ENCODE data around the gene THSD4.

DNA sequence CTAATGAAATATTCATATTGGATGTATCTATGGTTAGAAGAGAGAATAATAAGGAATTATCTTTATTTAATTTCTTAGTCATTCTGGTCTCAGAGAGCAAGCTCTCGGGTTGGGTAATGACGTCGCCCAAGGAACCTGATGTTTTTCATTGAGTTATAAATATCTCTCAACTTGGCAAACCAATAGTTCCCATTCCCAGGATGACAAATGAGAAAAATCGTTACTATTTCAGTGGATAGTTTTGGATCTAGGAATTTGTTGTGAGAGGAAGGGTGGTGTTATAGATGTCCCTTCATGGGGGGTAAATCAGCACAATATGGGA, 532.2 kb downstream of the THSD4 start:
- TF ChIP-seq POLR2AphosphoS5 (IDR thresholded peaks at IDR 0.05) (no peak), POLR2A (IDR thresholded peaks at IDR 0.05) (no peak)

Data from sigmoid colon (tissue), 4 donors.